HG03342 (cell line): ENCODE measurements around the gene NCOA1.

Experiments used
- ATAC-seq: cut with Tn5 transposase; IDR thresholded peaks from one replicate; pipeline ENCODE4 v1.9.1; 2021; ENCODE audit warnings: mild to moderate bottlenecking, moderate library complexity; ENCODE audit not compliant: unreplicated experiment

Gene NCOA1

DNA sequence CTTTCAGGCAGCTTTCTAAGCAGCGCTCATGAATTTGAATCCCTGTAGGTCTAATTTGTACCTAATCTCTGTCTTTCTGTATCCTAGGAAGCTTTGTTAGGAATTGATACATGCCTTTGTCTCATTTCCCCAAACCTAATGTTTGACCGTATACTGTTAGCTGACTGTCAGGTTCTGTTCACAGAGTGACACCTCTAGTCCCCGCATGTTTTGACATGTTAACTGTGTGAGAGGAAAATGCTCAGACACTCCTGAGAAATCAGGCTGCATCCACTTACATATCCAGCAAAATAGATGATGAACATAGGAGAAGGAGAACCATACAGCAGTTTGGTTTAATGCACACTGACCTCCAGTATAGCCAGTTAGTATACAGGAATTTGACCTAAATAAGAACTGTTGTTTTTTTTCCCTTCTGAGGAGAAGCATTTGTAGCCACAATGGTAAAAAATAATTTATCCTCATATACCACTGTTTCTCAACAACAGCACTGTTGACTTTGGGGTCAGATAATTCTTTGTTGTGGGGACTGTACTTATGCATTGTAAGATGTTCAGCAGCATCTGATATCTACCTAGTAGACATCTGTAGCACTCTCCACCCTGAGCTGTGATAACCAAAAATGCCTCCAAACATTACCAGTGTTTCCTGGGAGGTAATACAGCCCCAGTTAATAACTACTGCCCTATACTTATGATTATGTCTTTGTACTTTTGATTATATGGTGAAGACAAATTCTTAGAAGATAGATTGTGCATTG lies 130.9 kb downstream of the NCOA1 start:
- ATAC-seq: no peak

DNA sequence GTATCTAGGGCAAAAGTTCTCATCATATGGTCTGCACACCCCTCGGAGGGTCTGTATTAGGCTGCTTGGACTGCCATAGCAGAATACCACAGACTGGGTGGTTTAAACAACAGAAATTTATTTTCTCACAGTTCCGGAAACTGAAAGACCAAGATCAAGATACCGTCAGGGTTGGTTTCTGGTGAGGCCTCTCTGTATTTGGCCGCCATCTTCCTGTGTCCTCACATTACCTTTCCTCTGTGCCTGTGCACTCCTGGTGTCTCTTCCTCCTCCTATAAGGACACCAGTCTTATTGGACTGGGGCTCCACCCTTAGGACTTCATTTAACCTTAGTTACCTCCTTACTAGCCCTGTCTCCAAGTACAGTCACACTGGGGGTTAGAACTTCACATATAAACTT lies 132.5 kb downstream of the NCOA1 start:
- no peak for ATAC-seq

DNA sequence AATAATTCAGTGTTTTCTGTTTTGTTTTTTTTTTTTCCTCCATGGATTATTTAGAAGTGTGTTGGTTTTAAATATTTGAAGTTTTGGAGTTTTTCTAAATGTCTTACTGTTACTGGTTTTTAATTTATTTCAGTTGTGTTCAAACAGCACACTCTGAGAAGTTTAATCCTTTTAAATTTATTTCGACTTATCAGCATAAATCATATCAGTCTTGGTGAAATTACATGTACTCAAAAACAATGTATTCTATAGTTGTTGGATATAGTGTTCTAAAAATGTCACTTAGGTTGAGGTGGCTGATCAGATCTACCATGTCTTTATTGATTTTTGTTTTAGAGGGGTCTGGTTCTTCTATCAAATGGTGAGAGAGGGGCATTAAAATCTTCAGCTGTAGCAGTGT lies 134.7 kb downstream of the NCOA1 start:
- no peak for ATAC-seq

DNA sequence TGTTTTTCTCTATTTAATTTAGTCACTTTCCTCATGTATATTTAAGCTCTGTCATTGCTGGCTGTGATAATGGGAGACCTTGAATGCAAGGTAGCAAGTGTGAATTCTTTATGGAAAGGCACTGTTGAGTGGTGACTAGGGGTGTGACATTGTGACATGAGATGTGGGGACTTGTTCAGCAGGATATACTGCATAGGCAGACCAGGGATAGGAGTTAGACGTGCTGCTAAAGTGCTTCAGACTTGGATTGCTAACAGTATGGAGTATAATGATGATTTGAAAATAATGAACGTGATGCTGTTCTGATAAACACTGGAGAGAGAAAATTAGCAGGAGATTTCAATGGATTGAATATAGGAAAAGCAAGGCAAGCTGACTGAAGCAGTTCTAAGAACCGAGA lies 135.1 kb downstream of the NCOA1 start:
- no peak for ATAC-seq

DNA sequence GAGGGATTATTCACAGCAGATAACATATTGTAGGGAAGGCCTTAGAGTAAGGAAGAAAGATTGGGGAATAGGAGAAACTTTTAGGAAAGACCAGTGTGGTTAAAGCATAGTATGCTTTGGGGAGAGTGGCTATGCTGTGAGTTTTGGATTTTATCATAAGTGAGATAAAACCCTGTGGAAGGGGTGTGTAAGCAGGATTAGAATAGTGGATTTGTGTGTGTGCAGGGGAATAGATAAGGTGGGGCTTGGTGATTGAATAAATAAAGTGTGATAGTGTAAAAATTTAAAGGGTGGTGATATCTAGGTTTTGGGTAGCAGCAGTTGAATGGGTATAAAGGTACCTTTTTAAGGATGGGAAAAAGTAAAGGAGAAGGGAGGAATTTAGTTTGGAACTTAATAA lies 137.7 kb downstream of the NCOA1 start:
- no peak for ATAC-seq

DNA sequence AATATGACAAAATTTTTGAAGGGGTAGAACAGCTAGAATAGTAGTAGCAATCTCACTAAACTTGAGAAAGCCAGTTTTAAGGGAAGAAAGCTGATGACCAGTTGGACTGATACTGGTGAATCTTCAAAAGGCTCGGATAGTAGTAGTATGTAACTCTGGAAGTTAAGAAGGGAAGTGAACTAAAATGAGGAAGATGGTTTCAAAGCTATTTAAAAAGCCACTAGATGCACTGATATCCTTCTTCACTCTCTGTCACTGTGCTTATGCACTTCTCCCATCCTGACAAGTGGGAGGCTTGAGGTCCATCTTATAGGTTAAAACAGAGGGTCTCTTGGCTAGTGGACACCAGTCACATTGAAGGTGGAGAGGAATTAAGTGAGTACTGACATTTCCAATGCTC lies 141.1 kb downstream of the NCOA1 start:
- no peak for ATAC-seq

DNA sequence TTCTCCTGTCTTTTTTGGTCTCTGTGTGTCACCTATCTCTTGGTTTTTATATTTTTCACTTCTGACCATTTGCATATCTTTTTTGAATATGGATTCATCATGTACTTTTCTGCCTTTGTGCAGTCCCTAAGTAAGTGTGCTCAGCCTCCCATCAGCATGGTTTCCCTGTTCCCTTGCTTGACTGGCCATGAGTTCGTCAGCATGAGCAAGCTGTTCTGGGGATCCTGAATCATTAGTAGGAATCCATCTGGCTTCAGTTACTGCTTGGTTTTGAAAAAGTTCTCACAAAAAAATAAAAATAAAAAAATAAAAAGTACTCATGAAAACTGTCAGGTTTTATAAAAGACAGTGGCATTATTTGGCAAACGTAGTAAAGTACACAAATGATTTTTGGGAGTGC lies 144.1 kb downstream of the NCOA1 start:
- no peak for ATAC-seq

DNA sequence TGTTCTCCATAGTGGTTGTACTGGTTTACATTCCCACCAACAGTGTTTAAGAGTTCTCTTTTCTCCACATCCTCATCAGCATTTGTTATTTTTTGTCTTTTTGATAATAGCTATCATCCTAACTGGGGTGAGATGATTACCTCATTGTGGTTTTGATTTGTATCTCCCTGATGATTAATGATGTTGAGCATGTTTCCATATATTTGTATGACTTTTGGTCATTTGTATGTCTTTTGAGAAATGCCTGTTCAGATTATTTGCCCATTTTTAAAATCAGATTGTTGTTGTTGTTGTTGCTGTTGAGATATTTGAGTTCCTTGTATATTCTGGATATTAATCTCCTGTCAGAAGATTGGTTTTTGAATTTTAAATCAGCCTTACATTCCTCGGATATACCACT lies 147.5 kb downstream of the NCOA1 start:
- no peak for ATAC-seq

DNA sequence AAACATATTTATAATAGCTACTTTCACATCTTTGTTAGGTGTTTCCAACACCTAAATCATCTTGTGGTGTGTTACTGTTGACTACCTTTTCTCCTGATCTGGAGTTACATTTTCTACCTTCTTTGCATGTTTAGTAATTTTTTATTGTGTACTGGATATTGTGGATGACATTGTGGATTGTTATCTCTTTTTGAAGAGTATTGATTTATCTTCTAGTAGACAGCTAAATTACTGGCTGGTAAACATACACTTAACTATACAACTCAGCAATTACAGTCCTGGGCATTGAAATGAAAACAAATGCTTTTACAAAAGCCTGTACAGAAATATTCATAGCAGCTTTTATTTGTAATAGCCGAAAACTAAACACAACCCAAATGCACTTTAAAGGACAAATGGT lies 151.3 kb downstream of the NCOA1 start:
- no peak for ATAC-seq

DNA sequence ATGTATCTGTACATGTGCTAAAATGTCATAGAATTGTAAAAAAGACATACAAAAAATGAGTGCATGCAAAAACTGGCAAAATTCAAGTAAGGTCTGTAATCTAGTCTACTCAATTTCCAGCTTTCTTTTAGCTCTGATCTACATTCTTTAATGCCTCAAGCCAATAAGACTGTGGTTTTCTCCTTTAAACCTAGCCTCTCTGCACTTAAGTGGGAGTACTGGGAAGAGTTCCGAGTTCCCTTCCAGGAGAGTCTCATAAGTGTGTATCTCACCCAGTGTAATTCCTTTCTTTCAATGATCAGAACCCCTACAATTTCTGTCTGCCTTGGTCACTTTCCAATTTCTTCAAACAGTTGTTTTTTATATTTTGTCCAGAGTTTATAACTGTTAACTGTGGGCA lies 152.0 kb downstream of the NCOA1 start:
- no peak for ATAC-seq

DNA sequence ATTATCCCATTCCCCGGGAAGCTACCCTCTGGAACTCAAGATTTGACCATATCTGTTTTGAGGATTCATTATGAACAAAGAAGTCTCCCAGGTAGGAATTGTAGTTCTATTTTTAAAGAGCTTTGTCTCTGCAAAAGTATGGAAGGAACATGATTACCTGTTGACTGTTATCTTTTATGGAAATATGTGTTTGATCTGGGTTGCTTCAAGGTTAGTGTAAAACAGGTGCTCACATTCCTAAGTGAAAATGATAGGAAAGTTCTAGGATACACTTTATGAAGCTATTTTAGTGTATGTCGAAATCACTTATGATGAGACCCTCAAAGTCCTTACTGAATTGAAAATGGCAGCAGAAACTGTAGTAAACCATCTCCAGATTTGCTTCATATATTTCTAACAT lies 153.0 kb downstream of the NCOA1 start:
- ATAC-seq: no peak

DNA sequence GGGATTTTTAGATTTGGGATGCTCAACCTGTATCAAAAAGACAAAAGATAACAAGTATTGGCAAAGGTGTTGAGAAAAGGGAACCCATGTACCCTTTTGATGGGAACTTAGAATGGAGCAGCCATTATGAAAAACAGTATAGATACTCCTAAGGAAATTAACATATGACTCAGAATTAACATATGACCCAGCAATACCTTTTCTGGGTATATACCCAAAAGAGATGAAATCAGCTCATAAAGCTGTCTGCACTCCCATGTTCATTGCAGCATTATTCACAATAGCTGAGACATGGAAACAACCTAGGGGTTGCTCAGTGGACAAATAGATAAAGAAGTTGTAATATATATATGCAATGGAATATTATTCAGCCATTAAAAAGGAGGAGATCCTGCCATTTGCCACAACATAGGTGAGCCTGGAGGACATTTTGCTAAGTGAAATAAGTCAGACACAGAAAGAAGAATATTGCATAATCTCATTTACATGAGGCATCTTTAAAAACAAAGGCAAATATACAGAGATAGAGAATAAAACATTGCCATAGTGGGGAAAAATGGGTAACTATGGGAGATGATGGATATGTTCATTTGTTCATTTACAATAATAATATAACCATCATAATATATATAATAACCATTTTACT lies 160.1 kb downstream of the NCOA1 start:
- no peak for ATAC-seq

DNA sequence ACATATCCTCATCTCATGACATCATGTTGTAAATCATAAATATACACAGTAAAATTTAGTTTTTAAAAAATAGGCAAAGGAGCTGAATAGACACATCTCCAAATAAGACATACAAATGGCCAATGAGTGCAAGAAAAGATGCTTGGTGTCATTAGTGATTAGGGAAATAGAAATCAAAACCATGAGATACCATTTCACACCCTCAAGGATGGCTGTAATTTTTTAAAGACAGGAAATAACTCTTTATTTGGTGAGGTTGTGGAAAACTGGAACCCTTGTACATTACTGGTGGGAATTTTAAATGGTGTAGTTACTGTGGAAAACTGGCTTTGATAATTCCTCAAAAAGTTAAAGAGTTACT lies 160.6 kb downstream of the NCOA1 start:
- ATAC-seq: no peak

DNA sequence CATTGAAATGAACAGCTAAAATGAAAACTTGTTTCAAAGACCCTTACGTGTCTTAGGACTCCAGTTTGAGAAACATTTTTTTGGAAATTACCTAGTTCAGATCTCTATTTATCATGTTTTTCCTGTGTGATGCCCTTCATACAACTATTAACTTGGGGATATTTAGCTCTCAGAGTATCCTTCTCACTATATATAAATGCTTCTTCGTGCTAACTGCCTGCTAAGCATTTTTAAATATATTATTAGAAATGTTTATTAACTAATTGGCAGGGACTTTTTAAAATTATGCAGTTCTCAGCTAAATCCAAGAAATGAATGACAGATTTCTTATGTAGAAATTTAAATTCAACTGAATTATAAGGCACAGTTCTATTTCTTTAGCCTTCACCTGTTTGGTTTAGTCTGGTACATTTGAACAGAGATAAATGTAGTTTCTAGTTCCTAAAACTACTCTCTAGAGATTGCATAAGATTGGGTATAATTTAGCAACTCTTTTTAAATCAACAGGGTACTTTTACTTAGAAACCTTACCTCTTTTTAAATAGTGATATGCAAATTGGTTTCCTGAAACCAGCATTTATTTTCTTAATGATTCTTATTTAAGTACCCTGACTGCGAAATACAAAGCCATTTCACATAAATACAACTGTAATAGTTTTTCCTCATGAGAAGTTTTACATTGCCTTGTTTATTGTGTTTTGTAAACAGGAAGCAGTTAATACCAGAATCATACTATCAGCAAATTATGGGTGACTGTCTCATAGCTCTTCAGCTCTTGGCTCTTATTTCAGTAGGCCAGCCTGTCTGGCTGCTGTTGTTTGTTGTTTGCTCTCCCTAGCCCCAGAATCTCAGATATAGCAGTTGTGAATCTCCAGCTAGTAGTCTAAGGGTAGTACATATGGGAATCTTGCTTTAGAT lies 161.5 kb downstream of the NCOA1 start:
- no peak for ATAC-seq

DNA sequence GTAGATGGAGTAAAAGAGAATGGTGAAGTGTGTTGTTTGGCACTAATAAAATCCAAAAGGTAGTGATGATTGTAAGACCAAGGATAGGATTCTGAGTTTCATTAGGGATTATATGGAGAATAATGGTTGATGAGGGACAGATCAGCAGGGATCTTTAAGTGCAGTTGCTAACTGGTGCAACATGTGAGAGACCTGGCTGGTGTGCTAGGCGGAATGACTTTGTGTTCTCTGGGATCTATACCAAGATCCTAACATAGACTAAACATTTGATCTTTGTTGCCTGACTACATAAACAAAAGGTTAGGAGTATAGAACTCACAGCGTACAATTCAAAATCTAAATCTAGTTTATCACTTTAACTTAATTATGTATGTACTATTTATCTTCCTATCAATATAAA lies 166.8 kb downstream of the NCOA1 start:
- ATAC-seq: no peak

DNA sequence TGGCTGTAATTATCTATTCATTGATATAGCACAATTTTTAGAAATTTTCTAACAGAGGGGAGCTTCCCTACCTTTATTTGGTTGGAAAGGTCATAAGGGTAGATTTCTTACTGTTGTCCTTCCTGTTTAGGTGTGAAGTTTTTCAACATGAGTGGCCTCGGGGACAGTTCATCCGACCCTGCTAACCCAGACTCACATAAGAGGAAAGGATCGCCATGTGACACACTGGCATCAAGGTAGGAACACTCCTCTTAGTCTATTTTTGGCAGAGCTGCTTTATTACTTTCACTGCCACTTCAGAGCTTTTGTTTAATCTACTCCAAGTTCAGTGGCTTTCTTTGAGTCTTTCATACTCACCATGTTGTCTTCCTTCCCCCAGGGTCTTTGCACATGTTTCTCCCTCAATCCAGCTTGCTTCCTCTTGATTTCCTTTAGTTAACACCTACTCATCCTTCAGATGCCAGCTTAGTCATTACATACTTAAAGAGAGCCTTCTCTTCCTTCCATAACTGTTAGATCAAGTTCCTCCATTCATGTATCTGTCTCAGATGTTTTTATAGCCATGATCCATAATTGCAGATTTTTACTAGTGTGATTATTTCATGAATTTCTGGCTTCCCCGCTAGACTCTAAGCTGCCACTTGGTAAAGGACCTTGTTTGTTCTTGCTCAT lies 167.6 kb downstream of the NCOA1 start:
- no peak for ATAC-seq

DNA sequence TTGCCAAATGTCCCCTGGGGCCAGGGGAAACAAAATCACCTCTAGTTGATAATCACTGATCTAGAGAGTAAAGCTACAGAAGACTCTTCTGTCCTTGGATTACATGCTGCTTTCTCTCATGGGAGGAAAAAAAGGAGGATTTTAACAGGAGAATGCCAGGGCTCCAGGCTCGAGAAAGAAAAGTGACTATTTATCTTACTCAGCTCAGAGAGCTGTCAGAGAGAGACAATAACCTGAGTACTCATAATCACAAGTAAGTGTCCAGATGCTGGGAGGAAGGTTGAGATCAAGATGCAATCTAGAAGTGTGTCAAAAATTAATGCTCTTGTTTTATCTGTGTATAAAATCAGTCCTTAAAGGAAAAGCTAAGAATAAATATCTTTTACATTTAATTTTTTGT lies 168.8 kb downstream of the NCOA1 start:
- ATAC-seq: no peak

DNA sequence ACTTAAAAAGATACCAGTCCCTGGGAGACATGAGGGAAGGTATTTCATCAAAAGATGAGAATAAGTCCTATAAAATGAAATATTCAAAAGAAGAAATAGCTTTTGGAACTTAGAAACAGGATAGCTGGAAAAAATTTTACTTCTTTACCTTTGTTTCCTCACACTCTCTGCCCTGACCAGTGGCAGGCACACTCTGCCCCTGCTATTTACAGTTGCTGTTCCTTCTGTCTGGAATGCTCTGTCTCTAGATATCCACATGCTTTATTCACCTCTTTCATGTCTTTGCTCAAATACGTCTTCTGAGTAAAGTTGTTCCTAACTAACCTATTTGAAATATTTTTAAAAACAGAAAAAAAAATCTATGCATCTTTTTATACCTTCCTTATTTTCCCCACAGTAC lies 176.5 kb downstream of the NCOA1 start:
- no peak for ATAC-seq

DNA sequence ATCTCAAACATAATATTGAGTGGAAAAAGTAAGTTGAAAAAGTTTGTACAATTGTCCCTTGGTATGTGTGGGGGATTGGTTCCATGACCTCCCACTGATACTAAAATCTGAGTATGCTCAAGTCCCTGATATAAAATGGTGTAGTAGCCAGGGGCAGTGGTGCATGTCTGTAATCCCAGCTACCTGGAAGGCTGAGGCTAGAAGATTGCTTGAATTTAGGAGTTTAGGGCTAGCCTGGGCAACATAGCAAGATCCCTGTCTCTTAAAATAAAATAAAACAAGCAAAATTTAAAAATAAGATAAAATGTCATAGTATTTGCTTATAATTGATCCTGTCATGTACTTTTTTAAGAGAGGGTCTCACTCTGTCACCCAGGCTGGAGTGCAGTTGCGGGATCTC lies 180.2 kb downstream of the NCOA1 start:
- no peak for ATAC-seq

DNA sequence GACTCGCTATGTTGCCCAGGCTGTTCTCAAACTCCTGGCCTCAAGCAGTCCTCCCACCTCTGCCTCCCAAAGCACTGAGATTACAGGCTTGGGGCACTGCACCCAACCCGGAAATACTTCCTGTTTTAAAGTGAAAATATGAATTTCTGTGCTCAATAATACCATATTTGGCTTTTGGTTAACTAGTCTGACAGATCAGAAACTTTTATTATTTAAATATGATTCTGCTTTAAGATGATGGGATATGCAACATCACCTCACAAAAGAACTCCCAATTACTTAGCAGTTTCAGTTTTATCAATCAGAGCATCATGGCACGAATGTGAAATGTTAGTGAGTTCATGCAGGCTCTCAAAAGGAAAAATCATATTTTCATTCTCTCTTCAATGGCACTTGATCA lies 181.5 kb downstream of the NCOA1 start:
- no peak for ATAC-seq

DNA sequence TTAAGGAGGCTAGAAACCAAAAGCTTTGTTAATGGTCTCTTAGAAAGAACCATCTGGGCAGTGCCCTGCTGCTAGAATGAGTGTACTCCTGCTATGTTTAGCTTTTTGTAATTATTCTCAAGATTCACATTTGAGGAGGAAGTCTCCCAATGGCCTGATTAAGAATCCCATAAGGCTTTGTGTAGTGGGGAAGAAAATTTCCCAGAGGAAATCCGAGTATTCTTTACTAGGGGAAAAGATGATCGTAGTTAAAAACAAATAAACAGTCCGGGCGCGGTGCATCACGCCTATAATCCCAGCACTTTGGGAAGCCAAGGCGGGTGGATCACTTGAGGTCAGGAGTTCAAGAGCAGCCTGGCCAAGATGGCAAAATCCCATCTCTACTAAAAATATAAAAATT lies 184.3 kb downstream of the NCOA1 start:
- no peak for ATAC-seq
